ENCODE data around the gene NOS1AP. TPM values are rescaled to one million over a fixed set of nuclear protein-coding genes. Genes with fewer than 3 reads are reported as not detected.
"Not testable (repeated sequence)": the region's sequence is repeated elsewhere in the genome, so short reads cannot be mapped to it uniquely, and the experiment has no call there.

NOS1AP gene
- polyA plus RNA-seq, 3 donors: 8.9 to 10.2 (median 9.0) TPM

GRCh38 chr1:162189345-162189744, 119.9 kb downstream of the NOS1AP start:
- no peak for DNase-seq (ENCODE audit: low read depth in 3 of 3, low spot score in 2 of 3)

DNA sequence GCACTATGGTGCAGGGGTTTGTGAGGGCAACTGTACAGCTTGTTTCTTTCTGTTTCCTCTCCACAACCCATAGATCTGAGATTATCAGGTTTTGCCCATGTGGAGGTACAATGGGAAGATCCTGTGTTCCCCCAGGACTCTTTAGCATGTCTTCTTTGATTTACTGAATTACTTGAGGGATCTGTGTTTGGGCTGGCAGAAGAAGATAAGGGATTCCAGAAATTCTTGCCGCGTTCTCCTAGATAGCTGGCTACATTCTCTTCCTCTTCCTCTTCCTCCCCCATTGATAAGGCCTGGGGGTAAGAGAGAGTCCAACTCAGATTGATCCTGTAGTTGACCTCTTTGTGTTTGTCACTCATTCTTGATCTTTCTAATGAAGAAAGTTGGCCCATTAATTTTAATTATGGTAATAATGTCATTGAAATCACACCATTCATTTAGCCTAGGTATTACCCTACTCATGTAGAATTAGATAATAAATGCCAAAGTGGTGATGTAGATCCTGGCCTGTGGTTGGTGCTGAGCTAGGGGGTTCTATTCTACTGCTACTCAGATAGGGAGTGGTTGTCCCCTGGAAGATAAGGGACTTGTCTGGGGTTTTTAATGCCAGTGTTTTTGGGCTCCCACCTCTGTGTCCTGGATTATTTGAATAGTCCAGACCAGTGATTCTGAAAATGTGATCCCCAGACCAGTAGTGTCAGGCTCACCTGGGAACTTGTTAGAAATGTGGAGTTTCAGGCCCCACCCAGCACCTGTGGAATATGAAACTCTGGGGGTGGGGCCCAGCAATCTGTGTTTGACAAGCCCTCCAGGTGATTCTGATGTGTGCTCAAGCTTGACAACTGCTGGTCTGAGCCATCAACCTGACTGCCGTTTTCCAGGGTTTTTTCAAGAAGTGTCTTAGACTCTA, 122.2 kb downstream of the NOS1AP start:
- no peak for DNase-seq (ENCODE audit: low read depth in 3 of 3, low spot score in 2 of 3)

- no peak for DNase-seq (ENCODE audit: low read depth in 3 of 3, low spot score in 2 of 3)
Measured at GRCh38 chr1:162192306-162192678, 122.8 kb downstream of the NOS1AP start.

DNA sequence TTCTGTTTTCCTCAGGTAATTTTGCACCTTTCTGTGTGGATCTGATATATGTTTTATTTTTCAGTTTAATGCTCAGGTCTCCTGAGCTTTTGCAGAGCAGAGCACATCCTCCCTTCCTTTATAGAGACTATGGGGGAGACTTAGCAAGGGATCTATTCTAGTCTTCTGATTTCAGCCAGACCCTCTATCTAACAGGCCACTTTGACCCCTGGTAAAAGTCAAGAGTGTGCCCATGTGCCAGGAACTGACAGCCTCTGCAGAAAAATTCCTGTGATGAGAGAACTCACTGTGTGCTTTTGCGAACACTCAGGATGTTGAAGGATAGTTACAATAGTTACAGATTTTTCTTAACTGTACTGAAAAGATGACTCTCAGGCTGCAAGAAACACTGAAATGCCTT, 123.3 kb downstream of the NOS1AP start:
- no peak for DNase-seq (ENCODE audit: low read depth in 3 of 3, low spot score in 2 of 3)

DNA sequence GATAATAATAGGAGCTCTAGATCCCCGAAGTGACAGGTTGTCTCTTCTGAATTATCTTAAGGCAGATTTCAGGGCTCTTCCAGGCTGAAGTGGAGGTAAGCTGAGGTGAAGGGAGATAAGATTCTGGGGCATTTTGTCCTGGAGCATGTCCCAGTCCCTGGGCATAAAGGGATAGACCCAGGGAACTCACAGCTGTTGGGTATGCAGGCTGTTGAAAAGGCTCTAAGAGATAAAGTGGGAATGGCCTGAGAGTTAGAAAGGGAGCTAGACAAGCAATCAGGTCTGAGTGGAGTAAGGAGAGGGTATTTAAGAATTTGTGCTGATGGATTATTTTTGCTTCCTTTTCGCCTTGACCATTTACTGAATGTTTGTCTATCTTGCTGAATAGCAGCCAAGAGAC, 123.7 kb downstream of the NOS1AP start:
- no peak for DNase-seq (ENCODE audit: low read depth in 3 of 3, low spot score in 2 of 3)

DNA sequence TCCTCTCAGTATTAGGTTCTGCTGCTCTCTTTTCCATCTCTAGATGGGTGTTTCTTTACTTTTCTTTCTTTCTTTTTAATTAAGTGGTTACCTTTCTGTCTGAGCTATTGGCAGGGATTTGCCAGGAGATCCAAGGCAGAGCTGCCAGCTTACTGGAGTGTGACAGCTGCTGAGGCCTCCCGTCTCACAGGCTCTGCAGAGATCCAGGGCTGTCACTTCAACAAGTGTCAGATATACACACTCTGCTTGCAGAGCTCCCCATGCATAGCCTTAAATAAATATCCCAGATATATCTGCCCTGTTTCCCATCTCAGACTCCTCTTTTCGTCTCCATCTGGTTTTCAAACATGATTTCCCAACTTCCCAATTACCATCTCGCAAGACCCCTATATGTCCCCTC, 124.3 kb downstream of the NOS1AP start:
- DNase-seq (ENCODE audit: low read depth in 3 of 3, low spot score in 2 of 3): no peak

- DNase-seq (ENCODE audit: low read depth in 3 of 3, low spot score in 2 of 3): no peak
Measured at GRCh38 chr1:162195567-162195966, 126.1 kb downstream of the NOS1AP start.

- no peak for DNase-seq (ENCODE audit: low read depth in 3 of 3, low spot score in 2 of 3)
Measured at GRCh38 chr1:162196387-162196786, 126.9 kb downstream of the NOS1AP start.

DNA sequence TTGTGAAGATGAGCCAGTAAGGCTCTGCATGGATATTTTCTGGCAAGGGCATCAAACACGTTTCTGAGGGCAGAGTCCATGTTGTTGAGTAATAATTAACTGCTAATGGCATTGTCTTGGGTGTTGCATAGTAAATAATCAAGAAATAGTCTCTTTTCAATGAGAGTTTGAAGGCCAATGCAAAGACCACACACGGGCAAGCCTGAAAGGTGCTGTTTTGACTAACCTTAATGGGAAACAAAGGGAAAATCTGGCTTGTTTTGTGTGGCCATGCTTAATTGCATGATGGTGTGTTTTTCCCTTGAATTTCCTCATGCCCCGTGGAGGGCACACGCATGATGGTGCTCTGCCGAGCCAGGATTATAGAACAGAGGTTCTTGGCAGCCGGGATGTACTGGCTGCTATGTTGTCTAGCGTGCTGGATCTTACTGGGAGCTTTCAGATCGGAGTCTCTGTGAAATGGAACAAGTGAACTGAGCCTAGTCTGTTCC, 127.6 kb downstream of the NOS1AP start:
- no peak for DNase-seq (ENCODE audit: low read depth in 3 of 3, low spot score in 2 of 3)

DNA sequence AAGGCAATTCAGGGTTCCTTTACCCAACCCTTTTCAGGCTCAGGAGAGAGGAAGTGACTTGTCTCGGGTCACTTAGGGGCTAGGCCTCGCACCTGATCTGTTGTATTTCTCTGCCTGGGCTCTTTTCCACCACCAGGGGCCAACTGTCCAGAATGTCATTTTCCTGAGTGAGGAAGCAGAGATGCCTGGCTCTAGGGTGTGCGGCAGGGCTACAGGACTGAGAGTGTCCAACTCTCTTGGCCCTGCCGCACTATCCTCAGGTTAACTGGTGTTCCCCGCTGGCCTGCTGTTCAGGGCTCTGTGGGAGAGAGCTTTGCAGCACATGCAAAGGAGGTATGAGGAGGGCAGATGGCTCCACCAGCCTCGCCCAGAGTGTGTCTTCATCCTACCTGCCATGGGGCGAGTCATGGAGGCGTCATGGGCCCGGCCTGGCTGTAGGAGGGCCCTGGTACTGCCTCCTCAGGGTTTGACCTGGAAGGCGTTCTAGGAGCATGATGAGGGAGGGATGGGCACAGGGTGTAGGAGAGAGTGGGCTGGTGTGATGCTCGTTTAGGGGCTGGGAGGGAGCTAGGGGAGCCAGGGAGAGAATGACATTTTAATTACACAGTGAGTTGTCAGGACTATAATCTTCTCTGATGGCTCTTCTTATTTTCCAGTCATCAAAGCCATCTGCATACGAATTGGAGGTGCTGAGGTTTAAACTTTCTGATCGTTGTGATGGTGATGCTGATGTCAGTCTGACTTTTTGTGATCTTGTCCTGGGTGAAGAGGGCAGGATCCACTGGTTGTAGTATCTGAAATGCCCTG, 128.3 kb downstream of the NOS1AP start:
- DNase-seq (ENCODE audit: low read depth in 3 of 3, low spot score in 2 of 3): no peak

GRCh38 chr1:162200096-162200847, 130.8 kb downstream of the NOS1AP start:
- no peak for DNase-seq (ENCODE audit: low read depth in 3 of 3, low spot score in 2 of 3)

GRCh38 chr1:162201062-162201461, 131.6 kb downstream of the NOS1AP start:
- DNase-seq (ENCODE audit: low read depth in 3 of 3, low spot score in 2 of 3): not testable (repeated sequence)

DNA sequence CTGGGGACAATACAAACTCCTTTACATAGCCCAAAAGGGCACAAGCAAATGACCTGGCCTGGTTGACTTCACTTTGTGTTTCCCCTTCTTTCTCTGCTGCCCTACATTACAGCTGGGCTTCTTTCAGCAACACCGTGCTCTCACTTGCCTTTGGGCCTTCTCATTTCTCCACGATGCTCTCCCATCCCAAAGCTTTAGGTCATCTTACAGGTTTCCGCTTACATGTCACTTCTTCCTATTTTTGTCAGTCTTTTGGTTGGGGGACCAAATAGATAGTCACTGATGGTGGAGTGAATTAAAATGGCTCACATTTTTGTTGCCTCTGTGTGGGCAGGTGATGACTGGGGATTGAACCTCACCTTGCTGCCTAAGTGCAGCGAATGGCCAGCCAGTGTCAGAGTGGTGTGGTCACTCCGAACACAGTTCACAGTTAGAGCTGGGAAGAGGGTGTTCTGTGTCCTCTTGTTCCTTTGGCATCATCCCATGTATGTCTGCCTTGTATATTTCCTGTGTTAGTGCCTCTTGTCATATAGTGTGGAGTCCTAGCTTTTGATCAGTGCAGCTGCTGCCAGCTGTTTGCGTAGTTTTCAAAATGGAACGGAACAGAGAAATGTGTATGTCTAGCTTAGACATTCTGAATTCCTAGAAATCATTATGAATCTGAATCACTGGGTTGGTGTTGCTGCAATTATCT, 134.8 kb downstream of the NOS1AP start:
- DNase-seq (ENCODE audit: low read depth in 3 of 3, low spot score in 2 of 3): peak in 1 of 3 donors; percentile 52

GRCh38 chr1:162204823-162205155, 135.3 kb downstream of the NOS1AP start:
- no peak for DNase-seq (ENCODE audit: low read depth in 3 of 3, low spot score in 2 of 3)

DNA sequence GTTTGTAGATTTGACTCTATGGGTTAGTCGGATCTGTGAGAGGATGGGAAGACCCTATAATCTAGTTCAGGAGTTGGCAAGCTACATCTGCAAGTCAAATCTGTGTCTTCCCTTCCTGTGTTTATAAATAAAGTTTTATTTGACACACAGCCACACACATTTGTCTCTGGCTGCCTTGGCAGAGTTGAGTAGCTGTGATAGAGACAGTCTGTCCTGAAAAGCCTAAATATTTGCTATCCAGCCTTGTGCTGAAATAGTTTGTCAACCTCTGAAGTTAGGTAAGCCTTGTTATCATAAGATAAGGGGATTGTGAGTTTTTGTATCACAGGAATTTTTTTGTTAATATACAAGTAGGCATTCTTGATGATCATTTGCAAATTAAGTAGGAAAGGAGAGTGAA, 136.8 kb downstream of the NOS1AP start:
- DNase-seq (ENCODE audit: low read depth in 3 of 3, low spot score in 2 of 3): no peak

DNA sequence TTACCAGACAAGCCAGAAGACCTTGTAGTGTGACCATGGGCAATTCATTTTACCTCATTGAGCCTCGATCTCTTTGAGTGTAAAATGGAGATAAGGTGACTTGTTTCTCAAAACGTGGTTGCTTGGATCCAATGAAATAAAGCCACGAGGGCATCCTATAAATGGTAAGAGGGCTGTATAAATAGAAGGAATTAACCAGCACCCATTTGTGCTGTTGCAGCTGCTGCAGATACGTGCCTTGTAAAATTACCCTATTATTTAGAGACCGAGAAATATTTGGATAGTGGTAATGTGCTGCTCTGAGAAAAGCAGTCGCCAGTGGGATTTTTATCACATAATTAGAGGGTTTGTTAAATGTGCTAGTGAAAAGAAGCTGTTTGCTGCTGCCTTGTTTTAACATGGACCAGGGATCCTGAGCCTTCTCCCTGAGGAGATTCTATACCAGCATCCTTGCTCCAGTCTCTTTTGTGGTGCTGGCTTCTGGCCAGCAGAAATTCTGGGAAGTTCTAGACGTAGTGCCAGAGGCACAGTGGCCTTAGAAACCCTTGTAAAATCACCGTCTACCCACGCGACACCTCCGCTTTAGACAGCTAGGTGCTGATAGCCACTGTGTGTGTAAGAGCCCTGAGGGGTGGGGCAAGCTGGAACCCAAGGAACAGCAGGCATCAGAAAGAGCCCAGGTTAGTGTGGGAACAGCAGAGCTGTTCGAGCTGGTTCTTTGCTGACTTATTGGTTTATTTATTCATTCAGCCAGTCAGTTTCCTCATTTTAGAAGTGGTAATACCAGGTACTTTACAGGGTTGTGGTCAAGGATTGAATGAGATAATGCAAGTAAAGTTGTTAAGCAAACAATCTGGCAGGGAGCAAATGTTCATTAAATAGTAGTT, 137.5 kb downstream of the NOS1AP start:
- no peak for DNase-seq (ENCODE audit: low read depth in 3 of 3, low spot score in 2 of 3)

DNA sequence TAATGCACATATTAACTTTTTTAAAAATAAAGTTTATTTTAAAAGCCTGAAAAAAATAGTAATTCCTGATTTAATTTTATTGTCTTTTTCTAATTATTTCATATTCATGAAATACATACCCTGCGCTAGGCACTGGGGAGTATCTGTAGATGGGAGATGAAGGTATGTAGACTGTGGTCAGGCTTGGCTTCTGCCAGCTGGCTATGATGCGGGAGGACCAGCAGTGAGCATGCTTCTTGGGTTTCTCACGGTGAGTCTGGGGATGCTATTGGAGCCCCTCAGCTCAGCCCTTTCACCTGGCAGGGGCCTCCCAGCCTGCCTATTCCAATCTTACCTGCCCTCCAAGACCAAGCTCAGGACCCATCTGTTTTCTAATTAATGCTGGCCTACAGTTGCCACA, 138.4 kb downstream of the NOS1AP start:
- DNase-seq (ENCODE audit: low read depth in 3 of 3, low spot score in 2 of 3): no peak

GRCh38 chr1:162210196-162210595, 140.7 kb downstream of the NOS1AP start:
- no peak for DNase-seq (ENCODE audit: low read depth in 3 of 3, low spot score in 2 of 3)

DNA sequence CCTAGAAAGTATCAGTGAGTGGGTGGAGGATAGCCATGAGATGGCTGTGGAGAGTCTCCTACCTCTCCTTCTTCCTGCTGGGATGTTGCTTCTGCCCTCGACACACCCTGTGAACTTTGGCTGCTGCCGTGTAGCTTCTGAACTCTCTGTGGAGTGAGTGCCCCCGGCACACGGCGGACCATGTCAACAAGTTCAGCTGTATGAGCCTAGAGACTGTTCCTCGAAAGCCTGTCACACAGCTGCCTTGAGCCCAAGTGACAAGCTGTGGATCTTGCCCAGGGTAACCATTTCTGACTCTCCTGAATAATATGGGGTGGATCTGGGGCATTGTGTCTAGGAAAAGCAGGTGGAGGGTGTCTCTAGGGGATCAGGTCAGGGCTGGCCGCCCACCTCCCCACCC, 143.2 kb downstream of the NOS1AP start:
- DNase-seq (ENCODE audit: low read depth in 3 of 3, low spot score in 2 of 3): no peak

Measured in right renal cortex interstitium (tissue), 3 donors.